ENCODE results near the gene RAPGEF2.

GRCh38 chr4:159278399-159278798, 175.5 kb downstream of the RAPGEF2 start:
- TF ChIP-seq CTCF (IDR thresholded peaks at IDR 0.05) (no peak), EZH2 (IDR thresholded peaks at IDR 0.05; ENCODE audit: borderline replicate concordance, insufficient read depth, low read depth, low read length, poor library complexity, severe bottlenecking) (no peak)

Data from B cell (primary cell).